ENCODE results near the gene PTPN22.

The PTPN22 gene

GRCh38 chr1:113874012-113874879 is 2.7 kb upstream of the PTPN22 start:
- FAIRE-seq = no peak
- no peak for DNase-seq (ENCODE audit: insufficient read length, low spot score)
- no peak for TF ChIP-seq CTCF (IDR thresholded peaks at IDR 0.05; ENCODE audit: insufficient read depth, missing control alignments)

GRCh38 chr1:113872219-113872935 is 865 bp upstream of the PTPN22 start:
- no peak for TF ChIP-seq CTCF (IDR thresholded peaks at IDR 0.05; ENCODE audit: insufficient read depth, missing control alignments)
- DNase-seq (ENCODE audit: insufficient read length, low spot score) (no peak), FAIRE-seq (no peak)

- TF ChIP-seq CTCF (IDR thresholded peaks at IDR 0.05; ENCODE audit: insufficient read depth, missing control alignments) = no peak
- no peak for FAIRE-seq
- no peak for DNase-seq (ENCODE audit: insufficient read length, low spot score)
These were observed 734 bp downstream of the PTPN22 start for GRCh38 chr1:113870778-113871177.

- TF ChIP-seq CTCF (IDR thresholded peaks at IDR 0.05; ENCODE audit: insufficient read depth, missing control alignments) = no peak
- FAIRE-seq (no peak), DNase-seq (ENCODE audit: insufficient read length, low spot score) (no peak)
These were observed 3.0 kb downstream of the PTPN22 start for GRCh38 chr1:113868387-113869083.

GRCh38 chr1:113861641-113862040 is 9.9 kb downstream of the PTPN22 start:
- FAIRE-seq (no peak), DNase-seq (ENCODE audit: insufficient read length, low spot score) (no peak)
- TF ChIP-seq CTCF (IDR thresholded peaks at IDR 0.05; ENCODE audit: insufficient read depth, missing control alignments) = no peak

GRCh38 chr1:113860891-113861290 is 10.6 kb downstream of the PTPN22 start:
- no peak for FAIRE-seq
- no peak for TF ChIP-seq CTCF (IDR thresholded peaks at IDR 0.05; ENCODE audit: insufficient read depth, missing control alignments)
- DNase-seq (ENCODE audit: insufficient read length, low spot score) = no peak
